RWPE2 (cell line): ENCODE results near the gene RNF215.
"Not testable (repeated sequence)": the region's sequence is repeated elsewhere in the genome, so short reads cannot be mapped to it uniquely, and the experiment has no call there.

Experiments
- ATAC-seq: fragments of 200-7000 bp; cut with Tn5 transposase; 3 replicates; pipeline ENCODE4 v1.9.1; 2021; ENCODE audit warnings: low read depth
- DNase-seq: peaks from one replicate; pipeline ENCODE4 v3.0.0-alpha.2; 2020; ENCODE audit warnings: low spot score
- H3K27ac ChIP-seq: fragments of 450-650 bp; 2 replicates; pipeline ENCODE4 v1.5.1; 2017; ENCODE audit warnings: mild to moderate bottlenecking; ENCODE audit not compliant: poor library complexity, severe bottlenecking
- H3K27me3 ChIP-seq: fragments of 250-450 bp; sonication (Bioruptor Pico); 2 replicates; pipeline ENCODE4 v1.5.1; 2021; ENCODE audit warnings: mild to moderate bottlenecking, moderate library complexity; ENCODE audit not compliant: insufficient read depth, poor library complexity, severe bottlenecking
- H3K36me3 ChIP-seq: fragments of 250-450 bp; sonication (Bioruptor Pico); 2 replicates; pipeline ENCODE4 v1.5.1; 2020; ENCODE audit warnings: low read depth, mild to moderate bottlenecking, moderate library complexity
- H3K4me1 ChIP-seq: fragments of 250-450 bp; sonication (Bioruptor Pico); 2 replicates; pipeline ENCODE4 v1.5.1; 2021; ENCODE audit warnings: mild to moderate bottlenecking, moderate library complexity; ENCODE audit not compliant: insufficient read depth, poor library complexity, severe bottlenecking
- H3K4me3 ChIP-seq: fragments of 250-450 bp; sonication (Bioruptor Pico); 2 replicates; pipeline ENCODE4 v1.5.1; 2021; ENCODE audit warnings: mild to moderate bottlenecking, moderate library complexity; ENCODE audit not compliant: severe bottlenecking
- H3K9me3 ChIP-seq: fragments of 250-450 bp; sonication (Bioruptor Pico); 2 replicates; pipeline ENCODE4 v1.5.1; 2021; ENCODE audit warnings: mild to moderate bottlenecking, moderate library complexity; ENCODE audit not compliant: severe bottlenecking
- TF ChIP-seq, protein P1 (sequence below): fragments of 450-650 bp; IDR thresholded peaks from one replicate; pipeline ENCODE4 v1.5.1; 2017; ENCODE audit warnings: mild to moderate bottlenecking, moderate library complexity; ENCODE audit not compliant: poor library complexity, severe bottlenecking

The RNF215 gene

GRCh38 chr22:30340911-30341685, 46.1 kb downstream of the RNF215 start:
- TF ChIP-seq, protein P1, sequence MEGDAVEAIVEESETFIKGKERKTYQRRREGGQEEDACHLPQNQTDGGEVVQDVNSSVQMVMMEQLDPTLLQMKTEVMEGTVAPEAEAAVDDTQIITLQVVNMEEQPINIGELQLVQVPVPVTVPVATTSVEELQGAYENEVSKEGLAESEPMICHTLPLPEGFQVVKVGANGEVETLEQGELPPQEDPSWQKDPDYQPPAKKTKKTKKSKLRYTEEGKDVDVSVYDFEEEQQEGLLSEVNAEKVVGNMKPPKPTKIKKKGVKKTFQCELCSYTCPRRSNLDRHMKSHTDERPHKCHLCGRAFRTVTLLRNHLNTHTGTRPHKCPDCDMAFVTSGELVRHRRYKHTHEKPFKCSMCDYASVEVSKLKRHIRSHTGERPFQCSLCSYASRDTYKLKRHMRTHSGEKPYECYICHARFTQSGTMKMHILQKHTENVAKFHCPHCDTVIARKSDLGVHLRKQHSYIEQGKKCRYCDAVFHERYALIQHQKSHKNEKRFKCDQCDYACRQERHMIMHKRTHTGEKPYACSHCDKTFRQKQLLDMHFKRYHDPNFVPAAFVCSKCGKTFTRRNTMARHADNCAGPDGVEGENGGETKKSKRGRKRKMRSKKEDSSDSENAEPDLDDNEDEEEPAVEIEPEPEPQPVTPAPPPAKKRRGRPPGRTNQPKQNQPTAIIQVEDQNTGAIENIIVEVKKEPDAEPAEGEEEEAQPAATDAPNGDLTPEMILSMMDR, result no peak
- DNase-seq, result no peak
- H3K36me3 ChIP-seq, result peaks cover 97% of the 10 kb centered on the region

DNA sequence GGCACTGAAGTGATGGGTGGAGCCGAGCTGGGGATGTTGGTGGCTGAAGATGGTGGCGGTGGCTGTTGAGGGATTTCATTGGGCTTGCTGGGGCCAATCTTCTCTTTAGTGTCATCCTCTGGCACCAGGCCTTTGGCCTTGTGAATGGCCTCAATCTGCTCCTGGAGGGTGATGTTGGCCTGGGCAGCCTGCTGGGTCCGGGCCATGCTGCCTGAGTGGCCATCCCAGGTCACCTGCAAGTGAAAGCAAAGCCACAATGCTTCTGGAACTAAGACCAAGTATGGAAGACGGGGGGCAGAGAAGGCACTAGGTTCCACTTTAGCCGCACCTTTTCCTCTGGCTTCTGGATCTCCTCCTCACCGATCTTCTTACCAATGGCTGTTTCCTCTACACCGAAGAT, 48.4 kb downstream of the RNF215 start:
- Histone ChIP-seq H3K27ac (no peak overlapping the region), H3K36me3 (peaks cover 97% of the 10 kb centered on the region), H3K27me3 (no peaks in the 10 kb centered on the region), H3K9me3 (no peaks in the 10 kb centered on the region), H3K4me1 (no peaks in the 10 kb centered on the region), H3K4me3 (no peak overlapping the region)
- TF ChIP-seq, protein P1, result no peak
- DNase-seq, result no peak
- ATAC-seq, result no peak

More at GRCh38 chr22:30340911-30341685, 46.1 kb downstream of the RNF215 start:
- ATAC-seq, result no peak
- Histone ChIP-seq H3K4me3 (no peak overlapping the region), H3K27me3 (no peaks in the 10 kb centered on the region), H3K4me1 (no peaks in the 10 kb centered on the region), H3K9me3 (no peaks in the 10 kb centered on the region), H3K27ac (no peak overlapping the region)

- H3K4me1 ChIP-seq, H3K4me3 ChIP-seq, DNase-seq, H3K27ac ChIP-seq, ATAC-seq, H3K27me3 ChIP-seq, H3K9me3 ChIP-seq: not testable (repeated sequence)
- H3K36me3 ChIP-seq, result peaks cover 97% of the 10 kb centered on the region
These were observed 48.9 kb downstream of the RNF215 start for GRCh38 chr22:30338341-30338740.

DNA sequence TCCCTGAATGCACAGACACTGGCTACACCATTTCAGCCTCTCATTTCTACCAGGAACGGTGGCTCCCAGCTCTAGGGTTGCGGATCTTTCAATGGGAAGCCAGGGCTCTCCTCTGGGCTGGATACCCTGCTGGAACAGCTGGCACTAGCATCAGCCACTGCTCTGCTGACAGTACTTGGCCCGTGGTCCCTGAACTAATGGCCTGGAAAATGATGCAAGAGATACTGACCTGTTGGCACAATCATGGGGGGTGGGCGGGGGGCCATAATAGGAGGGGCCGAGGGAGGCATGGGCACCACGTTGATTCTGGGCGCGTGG, 49.8 kb downstream of the RNF215 start:
- H3K27me3 ChIP-seq, result no peaks in the 10 kb centered on the region
- H3K36me3 ChIP-seq, result peaks cover 97% of the 10 kb centered on the region
- TF ChIP-seq, protein P1, result no peak
- H3K27ac ChIP-seq, result no peak overlapping the region
- no peak overlapping the region for H3K4me3 ChIP-seq
- DNase-seq, result no peak
- no peaks in the 10 kb centered on the region for H3K9me3 ChIP-seq
- ATAC-seq, result no peak
- H3K4me1 ChIP-seq, result no peaks in the 10 kb centered on the region

GRCh38 chr22:30336752-30337460, 50.3 kb downstream of the RNF215 start:
- DNase-seq, result no peak
- no peak for ATAC-seq
- Histone ChIP-seq H3K9me3 (no peaks in the 10 kb centered on the region), H3K4me3 (no peak overlapping the region), H3K4me1 (no peaks in the 10 kb centered on the region), H3K36me3 (peaks cover 96% of the 10 kb centered on the region), H3K27ac (no peak overlapping the region), H3K27me3 (no peaks in the 10 kb centered on the region)
- TF ChIP-seq, protein P1, result no peak
